IMR-90 (cell line): Measurements from ENCODE around the gene FMO5. TPM values are rescaled to one million over a fixed set of nuclear protein-coding genes. Genes with fewer than 3 reads are reported as not detected.

Experiments
- ATAC-seq: fragments of 200-7000 bp; cut with Tn5 transposase; 2 replicates; pipeline ENCODE4 v1.9.1; 2020; ENCODE audit warnings: low read depth, mild to moderate bottlenecking, moderate library complexity
- BruUV-seq: library from RNA; stranded (reverse); fragments of 400-500 nt; replicated peaks from 2 replicates; lab custom pipeline; 2021; lab: Mats Ljungman, UMichigan
- CTCF ChIA-PET: fragments of 300-600 bp; formaldehyde crosslinking; extraction: SDS; loops from one replicate; lab custom pipeline; 2021; ENCODE audit warnings: antibody characterized with exemption; lab: Yijun Ruan, JAX
- POLR2A ChIA-PET: fragments of 300-600 bp; sonication (Branson Sonifier 250); formaldehyde crosslinking; loops from one replicate; lab custom pipeline; 2022; ENCODE audit warnings: antibody characterized with exemption; ENCODE audit not compliant: unreplicated experiment; lab: Charles Lee
- DNase-seq: peaks from one replicate; pipeline ENCODE4 v3.0.0; 2013
- H2AFZ ChIP-seq: replicated peaks from 2 replicates; pipeline ENCODE3; 2013; ENCODE audit warnings: low read length, mild to moderate bottlenecking; ENCODE audit not compliant: poor library complexity
- H2AK5ac ChIP-seq: 2 replicates; pipeline ENCODE4 v1.6.1; 2013; ENCODE audit warnings: low read depth, low read length, inconsistent platforms
- H2AK9ac ChIP-seq: replicated peaks from 2 replicates; pipeline ENCODE3; 2013; ENCODE audit warnings: mild to moderate bottlenecking, low read depth, low read length, moderate library complexity; ENCODE audit not compliant: poor library complexity
- H2BK120ac ChIP-seq: 2 replicates; pipeline ENCODE4 v1.6.1; 2013; ENCODE audit warnings: low read depth, low read length, inconsistent platforms
- H2BK15ac ChIP-seq: 3 replicates; pipeline ENCODE4 v1.6.1; 2013; ENCODE audit warnings: low read depth, low read length, inconsistent platforms
- H2BK20ac ChIP-seq: 2 replicates; pipeline ENCODE4 v1.6.1; 2013; ENCODE audit warnings: low read depth, mild to moderate bottlenecking, inconsistent platforms, low read length, moderate library complexity
- H2BK5ac ChIP-seq: 2 replicates; pipeline ENCODE4 v1.6.1; 2013; ENCODE audit warnings: mild to moderate bottlenecking, low read depth, low read length, inconsistent platforms; ENCODE audit not compliant: poor library complexity, severe bottlenecking
- H3K14ac ChIP-seq: replicated peaks from 2 replicates; pipeline ENCODE4 v1.6.1; 2013; ENCODE audit warnings: low read depth, low read length, inconsistent platforms
- H3K18ac ChIP-seq: 2 replicates; pipeline ENCODE4 v1.6.1; 2013; ENCODE audit warnings: low read depth, low read length, control low read depth
- H3K23ac ChIP-seq: 2 replicates; pipeline ENCODE4 v1.6.1; 2013; ENCODE audit warnings: low read depth, low read length, inconsistent platforms
- H3K27ac ChIP-seq: 2 replicates; pipeline ENCODE4 v1.5.1; 2013; ENCODE audit warnings: mild to moderate bottlenecking, control low read depth, low read length; ENCODE audit not compliant: insufficient read depth
- H3K27me3 ChIP-seq: 2 replicates; pipeline ENCODE4 v1.6.1; 2013; ENCODE audit warnings: low read length; ENCODE audit not compliant: control insufficient read depth, insufficient read depth
- H3K36me3 ChIP-seq: 2 replicates; pipeline ENCODE4 v1.6.1; 2013; ENCODE audit warnings: low read length, mixed read lengths; ENCODE audit not compliant: control insufficient read depth, insufficient read depth
- H3K4ac ChIP-seq: 2 replicates; pipeline ENCODE4 v1.6.1; 2013; ENCODE audit warnings: low read depth, low read length, inconsistent platforms
- H3K4me1 ChIP-seq: 2 replicates; pipeline ENCODE4 v1.6.1; 2013; ENCODE audit warnings: low read length, mixed read lengths; ENCODE audit not compliant: control insufficient read depth, insufficient read depth
- H3K4me2 ChIP-seq: 2 replicates; pipeline ENCODE4 v1.6.1; 2013; ENCODE audit warnings: low read depth, mild to moderate bottlenecking, control low read depth, low read length, moderate library complexity
- H3K4me3 ChIP-seq: 2 replicates; pipeline ENCODE4 v1.5.1; 2013; ENCODE audit warnings: low read depth, mild to moderate bottlenecking, control low read depth, low read length, moderate library complexity; ENCODE audit not compliant: insufficient read depth
- H3K56ac ChIP-seq: 2 replicates; pipeline ENCODE4 v1.6.1; 2013; ENCODE audit warnings: low read length, inconsistent platforms; ENCODE audit not compliant: insufficient read depth; ENCODE audit errors: extremely low read depth
- H3K79me1 ChIP-seq, 2 experiments: 2 replicates each; pipeline ENCODE4 v1.6.1; 2013; ENCODE audit warnings: low read length in 2 of 2, inconsistent platforms in 1 of 2, low read depth in 1 of 2
- H3K9ac ChIP-seq: 2 replicates; pipeline ENCODE4 v1.6.1; 2013; ENCODE audit warnings: low read depth, low read length, control low read depth
- H3K9me1 ChIP-seq: 2 replicates; pipeline ENCODE4 v1.6.1; 2013; ENCODE audit warnings: low read length, inconsistent platforms; ENCODE audit not compliant: insufficient read depth
- H3K9me3 ChIP-seq: 2 replicates; pipeline ENCODE4 v1.6.1; 2013; ENCODE audit warnings: low read length; ENCODE audit not compliant: control insufficient read depth, insufficient read depth
- H4K20me1 ChIP-seq: 2 replicates; pipeline ENCODE4 v1.6.1; 2013; ENCODE audit warnings: low read length, inconsistent platforms; ENCODE audit not compliant: insufficient read depth
- H4K5ac ChIP-seq: 2 replicates; pipeline ENCODE4 v1.6.1; 2013; ENCODE audit warnings: mild to moderate bottlenecking, low read depth, low read length, control low read depth
- H4K8ac ChIP-seq, 2 experiments: 2 replicates each; pipeline ENCODE4 v1.6.1; 2013; ENCODE audit warnings: low read depth in 2 of 2, low read length in 2 of 2, control low read depth in 1 of 2, inconsistent platforms in 1 of 2
- H4K91ac ChIP-seq: 2 replicates; pipeline ENCODE4 v1.6.1; 2013; ENCODE audit warnings: low read depth, low read length, inconsistent platforms; ENCODE audit not compliant: insufficient read depth
- FOS ChIP-seq: fragments of 150-350 bp; IDR thresholded peaks from 2 replicates; pipeline ENCODE4 v1.6.1; 2016; ENCODE audit warnings: low read depth, low read length
- WGBS, 2 experiments: methylation state at CpG; one replicate each; pipeline versions ENCODE4 v1.1.5 to v1.1.7; 2013; ENCODE audit warnings: missing lambda C conversion rate in 2 of 2; ENCODE audit not compliant: insufficient read length in 1 of 2; ENCODE audit errors: extremely low coverage in 2 of 2; 5-methylcytosine and 5-hydroxymethylcytosine counted together
- dilution Hi-C: fragments of 300-500 bp; cut with HindIII; formaldehyde crosslinking; loops from one replicate; pipeline ENCODE4 v1.14.3; 2018; ENCODE audit warnings: low sequenced_read_pairs; ENCODE audit not compliant: unreplicated experiment
- in situ Hi-C: fragments of 300-500 bp; cut with MboI; formaldehyde crosslinking; loops from 3 replicates; pipeline ENCODE4 v1.14.3; 2019; ENCODE audit warnings: low sequenced_read_pairs, inconsistent platforms, mixed read lengths
- intact Hi-C: fragments of 100-400 bp; cut with micrococcal nuclease; formaldehyde crosslinking; loops from 2 replicates; pipeline ENCODE4 v1.10.0; 2022
- polyA plus RNA-seq, 3 experiments: library from polyadenylated mRNA; depleted of rRNA; stranded (reverse); fragments of >200 nt; gene quantifications; 2 replicates each; pipeline ENCODE4 v1.2.3, GENCODE V29; 2012; ENCODE audit warnings: low replicate concordance in 1 of 3
- total RNA-seq: library from RNA; depleted of rRNA; stranded (reverse); fragments of >200 nt; gene quantifications from 2 replicates; pipeline ENCODE4 v1.2.3, GENCODE V29; 2012

FMO5 gene
- total and polyA plus RNA-seq, 2 of the 4 experiments (the other 2 are of a cell fraction) = 0.36 to 0.51 TPM

DNA sequence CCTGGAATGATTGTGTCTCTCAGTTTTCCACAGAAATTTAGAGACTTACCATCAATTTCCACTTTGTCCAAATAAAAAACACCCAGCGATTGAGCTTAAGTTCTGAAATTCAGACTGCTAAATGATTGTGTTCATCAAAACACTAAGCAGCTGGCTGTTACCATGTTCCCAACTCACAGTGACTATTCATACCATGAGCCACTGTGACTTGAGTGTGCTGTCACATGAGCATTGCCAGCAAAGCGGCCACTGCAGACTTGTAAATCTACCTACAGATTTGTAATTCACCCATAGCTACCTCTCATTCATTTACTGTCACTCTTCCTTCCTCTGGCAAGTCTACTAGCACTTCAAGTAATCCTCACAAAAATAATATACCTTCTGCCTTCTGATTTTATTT, 35.6 kb downstream of the FMO5 start:
- 80% methylated on average over 1 of the region's 2 CpGs; no CpG with 5 or more reads in 1 of the 2 experiments for WGBS, 2 experiments
- Histone ChIP-seq H4K5ac (no peak overlapping the region), H3K79me1 (no peaks in the 10 kb centered on the region), H3K27ac (no peak overlapping the region), H3K4me1 (no peaks in the 10 kb centered on the region), H3K18ac (no peak overlapping the region), H2AK5ac (no peak overlapping the region), H3K27me3 (no peaks in the 10 kb centered on the region), H4K20me1 (no peaks in the 10 kb centered on the region), H2BK5ac (no peak overlapping the region), H3K9me3 (no peaks in the 10 kb centered on the region), H2AFZ (no peak overlapping the region), H2BK15ac (no peak overlapping the region), H2AK9ac (no peak overlapping the region), H3K23ac (no peak overlapping the region), H2BK120ac (no peak overlapping the region), H3K4me3 (no peak overlapping the region), H3K4me2 (no peak overlapping the region), H4K8ac (no peak overlapping the region), H3K56ac (no peak overlapping the region), H3K36me3 (no peaks in the 10 kb centered on the region), H4K91ac (no peak overlapping the region), H2BK20ac (no peak overlapping the region), H3K4ac (no peak overlapping the region), H3K9ac (no peak overlapping the region), H3K9me1 (no peaks in the 10 kb centered on the region), H3K14ac (no peak overlapping the region)
- dilution Hi-C loops (no loop called here), intact Hi-C loops (no loop called here), in situ Hi-C loops (no loop called here)
- ATAC-seq = no peak
- TF ChIP-seq FOS = no peak
- CTCF ChIA-PET = no interaction called here
- DNase-seq = no peak
- no TSS peak for BruUV-seq
- POLR2A ChIA-PET = no interaction called here
